ENCODE results near the gene DNTT.

Gene DNTT

GRCh38 chr10:96341219-96342182, 37.3 kb downstream of the DNTT start:
- no peak for TF ChIP-seq CTCF (IDR thresholded peaks at IDR 0.05)

GRCh38 chr10:96342402-96342801, 38.2 kb downstream of the DNTT start:
- TF ChIP-seq CTCF (IDR thresholded peaks at IDR 0.05), result no peak

- TF ChIP-seq CTCF (IDR thresholded peaks at IDR 0.05), result no peak
These were observed 39.9 kb downstream of the DNTT start for GRCh38 chr10:96344178-96344577.

GRCh38 chr10:96345222-96345621, 41.0 kb downstream of the DNTT start:
- no peak for TF ChIP-seq CTCF (IDR thresholded peaks at IDR 0.05)

GRCh38 chr10:96346295-96346694, 42.1 kb downstream of the DNTT start:
- TF ChIP-seq CTCF (IDR thresholded peaks at IDR 0.05), result no peak

- TF ChIP-seq CTCF (IDR thresholded peaks at IDR 0.05), result no peak
These were observed 47.8 kb downstream of the DNTT start for GRCh38 chr10:96352027-96352426.

- no peak for TF ChIP-seq CTCF (IDR thresholded peaks at IDR 0.05)
These were observed 48.3 kb downstream of the DNTT start for GRCh38 chr10:96352582-96352981.

Data from LNCAP (cell line).